Measurements from ENCODE around the gene S100A12. TPM values are rescaled to one million over a fixed set of nuclear protein-coding genes. Genes with fewer than 3 reads are reported as not detected.

S100A12 gene
- total RNA-seq, 1 donor from 2014 or later, result 23.0 TPM

GRCh38 chr1:153339802-153340201 lies 35.6 kb downstream of the S100A12 start:
- H3K27ac ChIP-seq (ENCODE audit: low read depth, low read length), result no peak overlapping the region
- H3K4me3 ChIP-seq (ENCODE audit: low read length in 3 of 3), result no peak overlapping the region
- H3K9me3 ChIP-seq (ENCODE audit: control insufficient read depth in 3 of 3, low read length in 3 of 3), result no peaks in the 10 kb centered on the region
- no peaks in the 10 kb centered on the region for H3K36me3 ChIP-seq (ENCODE audit: control insufficient read depth in 3 of 3, insufficient read depth in 3 of 3, low read length in 3 of 3)
- peaks cover 5 to 22% (median 14%) of the 10 kb centered on the region in 3 donors for H3K27me3 ChIP-seq (ENCODE audit: control insufficient read depth in 3 of 3, insufficient read depth in 3 of 3, low read length in 3 of 3)
- no peak overlapping the region for H3K9ac ChIP-seq (ENCODE audit: low read depth in 1 of 3, low read length in 3 of 3)
- H3K4me1 ChIP-seq (ENCODE audit: control insufficient read depth in 3 of 3, insufficient read depth in 3 of 3, low read length in 3 of 3), result no peaks in the 10 kb centered on the region

- Histone ChIP-seq H3K27me3 (ENCODE audit: control insufficient read depth in 3 of 3, insufficient read depth in 3 of 3, low read length in 3 of 3) (peaks cover 0 to 13% (median 4%) of the 10 kb centered on the region in 3 donors), H3K4me1 (ENCODE audit: control insufficient read depth in 3 of 3, insufficient read depth in 3 of 3, low read length in 3 of 3) (no peaks in the 10 kb centered on the region)
Observed at GRCh38 chr1:153337980-153338853, 37.2 kb downstream of the S100A12 start.

GRCh38 chr1:153336650-153337049 lies 38.8 kb downstream of the S100A12 start:
- Histone ChIP-seq H3K4me3 (ENCODE audit: low read length in 3 of 3) (no peak overlapping the region), H3K4me1 (ENCODE audit: control insufficient read depth in 3 of 3, insufficient read depth in 3 of 3, low read length in 3 of 3) (no peaks in the 10 kb centered on the region), H3K27ac (ENCODE audit: low read depth, low read length) (no peak overlapping the region), H3K36me3 (ENCODE audit: control insufficient read depth in 3 of 3, insufficient read depth in 3 of 3, low read length in 3 of 3) (no peaks in the 10 kb centered on the region), H3K9me3 (ENCODE audit: control insufficient read depth in 3 of 3, low read length in 3 of 3) (no peaks in the 10 kb centered on the region), H3K9ac (ENCODE audit: low read depth in 1 of 3, low read length in 3 of 3) (no peak overlapping the region), H3K27me3 (ENCODE audit: control insufficient read depth in 3 of 3, insufficient read depth in 3 of 3, low read length in 3 of 3) (peaks cover 0 to 11% (median 1%) of the 10 kb centered on the region in 3 donors)

More at GRCh38 chr1:153337980-153338853, 37.2 kb downstream of the S100A12 start:
- Histone ChIP-seq H3K27ac (ENCODE audit: low read depth, low read length) (no peak overlapping the region), H3K9me3 (ENCODE audit: control insufficient read depth in 3 of 3, low read length in 3 of 3) (no peaks in the 10 kb centered on the region), H3K4me3 (ENCODE audit: low read length in 3 of 3) (no peak overlapping the region), H3K36me3 (ENCODE audit: control insufficient read depth in 3 of 3, insufficient read depth in 3 of 3, low read length in 3 of 3) (no peaks in the 10 kb centered on the region), H3K9ac (ENCODE audit: low read depth in 1 of 3, low read length in 3 of 3) (no peak overlapping the region)

GRCh38 chr1:153333902-153334301 lies 41.5 kb downstream of the S100A12 start:
- Histone ChIP-seq H3K4me3 (ENCODE audit: low read length in 3 of 3) (no peak overlapping the region), H3K4me1 (ENCODE audit: control insufficient read depth in 3 of 3, insufficient read depth in 3 of 3, low read length in 3 of 3) (no peaks in the 10 kb centered on the region), H3K9me3 (ENCODE audit: control insufficient read depth in 3 of 3, low read length in 3 of 3) (peaks cover 0 to 6% (median 4%) of the 10 kb centered on the region in 3 donors), H3K9ac (ENCODE audit: low read depth in 1 of 3, low read length in 3 of 3) (no peak overlapping the region), H3K27ac (ENCODE audit: low read depth, low read length) (no peak overlapping the region), H3K27me3 (ENCODE audit: control insufficient read depth in 3 of 3, insufficient read depth in 3 of 3, low read length in 3 of 3) (peaks cover 0 to 6% (median 2%) of the 10 kb centered on the region in 3 donors), H3K36me3 (ENCODE audit: control insufficient read depth in 3 of 3, insufficient read depth in 3 of 3, low read length in 3 of 3) (no peaks in the 10 kb centered on the region)

- peaks cover 0 to 3% (median 0%) of the 10 kb centered on the region in 3 donors for H3K27me3 ChIP-seq (ENCODE audit: control insufficient read depth in 3 of 3, insufficient read depth in 3 of 3, low read length in 3 of 3)
- H3K27ac ChIP-seq (ENCODE audit: low read depth, low read length), result no peak overlapping the region
- H3K36me3 ChIP-seq (ENCODE audit: control insufficient read depth in 3 of 3, insufficient read depth in 3 of 3, low read length in 3 of 3), result no peaks in the 10 kb centered on the region
- no peak overlapping the region for H3K9ac ChIP-seq (ENCODE audit: low read depth in 1 of 3, low read length in 3 of 3)
- H3K4me3 ChIP-seq (ENCODE audit: low read length in 3 of 3), result no peak overlapping the region
- H3K4me1 ChIP-seq (ENCODE audit: control insufficient read depth in 3 of 3, insufficient read depth in 3 of 3, low read length in 3 of 3), result no peaks in the 10 kb centered on the region
- H3K9me3 ChIP-seq (ENCODE audit: control insufficient read depth in 3 of 3, low read length in 3 of 3), result peaks cover 0 to 11% (median 2%) of the 10 kb centered on the region in 3 donors
Observed at GRCh38 chr1:153324912-153325311, 50.5 kb downstream of the S100A12 start.

Small RNA genes within 50 kb of the gene (small RNA-seq; reads per million reads assigned to genes)
- not detected for gene RNU6-160P
- gene S100A15A, result not detected

Other genes starting within 250 kb of the S100A12 start
- gene SPRR2G, start 224.7 kb downstream of the S100A12 start, total RNA-seq, result not detected
- gene LELP1, start 172.2 kb downstream of the S100A12 start, total RNA-seq, result not detected
- not detected for gene PRR9, start 158.0 kb downstream of the S100A12 start, total RNA-seq
- not detected for gene LORICRIN, start 115.9 kb downstream of the S100A12 start, total RNA-seq
- gene PGLYRP3, start 62.7 kb downstream of the S100A12 start, total RNA-seq, result not detected
- gene PGLYRP4, start 26.8 kb downstream of the S100A12 start, total RNA-seq, result not detected
- 218 TPM for gene S100A9, start 17.8 kb downstream of the S100A12 start, total RNA-seq
- gene S100A8, start 15.5 kb upstream of the S100A12 start, total RNA-seq, result 67.3 TPM
- not detected for gene S100A7A, start 40.9 kb upstream of the S100A12 start, total RNA-seq
- not detected for gene S100A7, start 85.0 kb upstream of the S100A12 start, total RNA-seq
- 203 TPM for gene S100A6, start 160.4 kb upstream of the S100A12 start, total RNA-seq
- gene S100A5, start 165.3 kb upstream of the S100A12 start, total RNA-seq, result not detected
- gene S100A4, start 170.2 kb upstream of the S100A12 start, total RNA-seq, result 165 TPM
- gene S100A3, start 173.6 kb upstream of the S100A12 start, total RNA-seq, result not detected
- not detected for gene S100A2, start 190.2 kb upstream of the S100A12 start, total RNA-seq
- 36.0 TPM for gene S100A16, start 237.5 kb upstream of the S100A12 start, total RNA-seq
- gene S100A14, start 240.7 kb upstream of the S100A12 start, total RNA-seq, result not detected

Data from skeletal muscle tissue (tissue), 5 donors.